KMS-11 (cell line): ENCODE measurements around the gene PIP4P1.

Experiments used
- H2AFZ ChIP-seq: fragments of 200-600 bp; sonication (generic); 2 replicates; pipeline ENCODE4 v1.6.1; 2016; ENCODE audit warnings: antibody characterized with exemption, mixed run types, low read depth
- H3K27ac ChIP-seq: fragments of 200-600 bp; sonication (generic); 2 replicates; pipeline ENCODE4 v1.6.1; 2016; ENCODE audit warnings: mild to moderate bottlenecking, mixed run types
- H3K27me3 ChIP-seq: fragments of 200-600 bp; sonication (generic); 2 replicates; pipeline ENCODE4 v1.6.1; 2017; ENCODE audit warnings: mild to moderate bottlenecking, low read depth, mixed run types, moderate library complexity; ENCODE audit not compliant: insufficient read depth
- H3K36me3 ChIP-seq: fragments of 200-600 bp; sonication (generic); 2 replicates; pipeline ENCODE4 v1.6.1; 2017; ENCODE audit warnings: mild to moderate bottlenecking, mixed run types; ENCODE audit not compliant: insufficient read depth
- H3K4me1 ChIP-seq: fragments of 200-600 bp; sonication (generic); 2 replicates; pipeline ENCODE4 v1.6.1; 2016; ENCODE audit warnings: mild to moderate bottlenecking, low read depth, mixed run types; ENCODE audit not compliant: poor library complexity, severe bottlenecking
- H3K4me2 ChIP-seq: fragments of 200-600 bp; sonication (generic); 2 replicates; pipeline ENCODE4 v1.7.0; 2016; ENCODE audit warnings: mild to moderate bottlenecking, mixed run types
- H3K4me3 ChIP-seq: fragments of 200-600 bp; sonication (generic); IDR thresholded peaks from 2 replicates; pipeline ENCODE4 v1.6.1; 2017; ENCODE audit warnings: low read depth, low read length, mixed read lengths; ENCODE audit not compliant: insufficient read depth
- H3K79me2 ChIP-seq: fragments of 200-600 bp; sonication (generic); 2 replicates; pipeline ENCODE4 v1.6.1; 2016; ENCODE audit warnings: low read depth, mixed run types; ENCODE audit not compliant: insufficient read depth
- H3K9ac ChIP-seq: fragments of 200-600 bp; sonication (generic); 2 replicates; pipeline ENCODE4 v1.6.1; 2016; ENCODE audit warnings: mild to moderate bottlenecking, mixed run types
- H4K20me1 ChIP-seq: fragments of 200-600 bp; sonication (generic); 2 replicates; pipeline ENCODE4 v1.6.1; 2016; ENCODE audit warnings: mild to moderate bottlenecking, mixed run types; ENCODE audit not compliant: insufficient read depth
- TF ChIP-seq, protein P1 (sequence below): fragments of 200-600 bp; sonication (generic); conservative IDR thresholded peaks from 2 replicates; pipeline ENCODE4 v1.6.1; 2017; ENCODE audit warnings: low read depth, mild to moderate bottlenecking, antibody characterized with exemption, low read length, moderate library complexity, mixed read lengths

The PIP4P1 gene

DNA sequence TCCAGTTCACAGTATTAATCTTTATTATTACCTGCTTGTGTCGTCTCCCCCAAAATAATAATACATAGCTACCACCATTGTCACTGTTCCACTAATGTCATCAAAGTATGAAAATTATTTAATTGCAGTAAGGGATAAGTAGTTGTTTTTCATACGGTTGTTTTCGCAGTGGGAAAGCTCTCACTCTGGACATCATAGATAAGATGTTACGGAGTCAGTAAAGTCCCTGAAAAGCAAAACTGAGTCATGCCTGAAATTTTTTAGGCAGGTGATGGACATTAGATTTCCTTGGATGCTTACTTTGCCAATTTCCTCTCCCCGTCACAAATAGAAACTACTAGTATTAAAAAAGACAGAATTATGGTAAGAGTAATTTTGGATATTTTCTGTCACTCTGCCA lies 21.1 kb upstream of the PIP4P1 start:
- Histone ChIP-seq H3K27me3 (no peaks in the 10 kb centered on the region), H3K4me1 (peaks cover 11% of the 10 kb centered on the region), H3K36me3 (no peaks in the 10 kb centered on the region), H3K79me2 (no peaks in the 10 kb centered on the region), H2AFZ (no peak overlapping the region), H3K4me2 (no peak overlapping the region), H3K9ac (no peak overlapping the region), H4K20me1 (no peaks in the 10 kb centered on the region), H3K4me3 (no peak overlapping the region), H3K27ac (no peak overlapping the region)
- TF ChIP-seq, protein P1, sequence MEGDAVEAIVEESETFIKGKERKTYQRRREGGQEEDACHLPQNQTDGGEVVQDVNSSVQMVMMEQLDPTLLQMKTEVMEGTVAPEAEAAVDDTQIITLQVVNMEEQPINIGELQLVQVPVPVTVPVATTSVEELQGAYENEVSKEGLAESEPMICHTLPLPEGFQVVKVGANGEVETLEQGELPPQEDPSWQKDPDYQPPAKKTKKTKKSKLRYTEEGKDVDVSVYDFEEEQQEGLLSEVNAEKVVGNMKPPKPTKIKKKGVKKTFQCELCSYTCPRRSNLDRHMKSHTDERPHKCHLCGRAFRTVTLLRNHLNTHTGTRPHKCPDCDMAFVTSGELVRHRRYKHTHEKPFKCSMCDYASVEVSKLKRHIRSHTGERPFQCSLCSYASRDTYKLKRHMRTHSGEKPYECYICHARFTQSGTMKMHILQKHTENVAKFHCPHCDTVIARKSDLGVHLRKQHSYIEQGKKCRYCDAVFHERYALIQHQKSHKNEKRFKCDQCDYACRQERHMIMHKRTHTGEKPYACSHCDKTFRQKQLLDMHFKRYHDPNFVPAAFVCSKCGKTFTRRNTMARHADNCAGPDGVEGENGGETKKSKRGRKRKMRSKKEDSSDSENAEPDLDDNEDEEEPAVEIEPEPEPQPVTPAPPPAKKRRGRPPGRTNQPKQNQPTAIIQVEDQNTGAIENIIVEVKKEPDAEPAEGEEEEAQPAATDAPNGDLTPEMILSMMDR, result no peak

DNA sequence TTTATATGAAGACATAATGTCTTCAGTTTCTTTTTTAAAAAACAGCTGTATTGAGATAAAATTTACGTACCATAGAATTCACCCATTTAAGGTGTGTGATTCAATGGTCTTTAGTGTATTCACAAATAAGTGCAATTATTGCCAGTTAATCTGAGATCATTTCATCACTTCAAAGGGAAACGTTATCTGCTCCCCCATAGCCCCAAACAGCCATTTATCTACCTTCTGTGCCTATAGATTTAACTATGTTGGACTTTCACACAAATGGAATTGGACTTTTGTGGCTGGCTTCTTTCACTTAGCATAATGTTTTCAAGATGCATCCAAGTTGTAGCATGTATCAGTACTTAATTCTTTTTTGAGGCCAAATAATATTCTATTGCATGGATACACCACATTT lies 17.7 kb upstream of the PIP4P1 start:
- TF ChIP-seq, protein P1, result no peak
- H3K4me3 ChIP-seq, result no peak overlapping the region
- H3K4me2 ChIP-seq, result no peak overlapping the region
- peaks cover 5% of the 10 kb centered on the region; the same call in 1 of the 2 replicates for H3K36me3 ChIP-seq
- H4K20me1 ChIP-seq, result no peaks in the 10 kb centered on the region
- 0 out of 2 replicates have a peak, but pooled peaks cover 3% of the 10 kb centered on the region for H3K79me2 ChIP-seq
- H3K9ac ChIP-seq, result no peak overlapping the region
- peaks cover 31% of the 10 kb centered on the region for H3K4me1 ChIP-seq
- no peaks in the 10 kb centered on the region for H3K27me3 ChIP-seq
- no peak overlapping the region for H2AFZ ChIP-seq
- no peak overlapping the region for H3K27ac ChIP-seq

DNA sequence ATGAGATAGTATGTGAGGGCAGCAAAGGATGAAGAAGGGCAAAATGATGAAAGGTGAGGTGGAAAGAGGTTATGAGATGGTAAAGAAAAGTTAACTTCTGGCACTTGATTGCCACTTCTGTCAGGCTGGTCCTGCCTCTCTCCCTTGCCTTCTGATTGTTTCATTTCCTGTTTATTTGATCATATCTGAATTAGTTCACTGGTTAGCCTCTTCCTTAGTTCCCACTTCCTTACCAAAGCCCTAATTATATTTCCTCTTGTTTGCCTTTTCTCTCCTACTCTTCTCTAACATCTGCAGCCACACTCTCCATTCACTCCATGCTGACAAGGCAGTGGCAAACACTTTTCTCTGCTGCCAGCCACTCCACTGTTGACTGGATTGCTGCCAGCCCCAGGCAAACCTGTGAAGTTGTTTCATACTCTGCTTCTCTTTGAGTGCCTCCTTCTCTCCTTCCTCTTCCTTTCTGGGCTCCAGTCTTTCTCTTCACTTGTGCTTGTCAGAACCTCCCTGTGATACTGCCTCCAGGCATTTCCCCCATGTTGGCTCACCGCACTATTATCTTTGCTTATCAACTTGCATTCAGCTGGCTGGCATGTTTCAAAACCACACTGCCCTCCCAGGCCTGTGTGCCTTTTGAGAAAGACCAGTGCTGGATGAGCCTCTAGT lies 16.1 kb upstream of the PIP4P1 start:
- Histone ChIP-seq H4K20me1 (no peaks in the 10 kb centered on the region), H3K79me2 (peaks cover 13% of the 10 kb centered on the region), H3K4me1 (peaks cover 36% of the 10 kb centered on the region), H3K27ac (peak overlapping the region; percentile 30; the same call in 1 of the 2 replicates), H3K9ac (no peak overlapping the region), H3K4me2 (peak overlapping the region; percentile 21; the same call in 1 of the 2 replicates), H3K27me3 (no peaks in the 10 kb centered on the region), H2AFZ (no peak overlapping the region), H3K4me3 (no peak overlapping the region), H3K36me3 (peaks cover 5% of the 10 kb centered on the region; the same call in 1 of the 2 replicates)
- TF ChIP-seq, protein P1, result no peak

DNA sequence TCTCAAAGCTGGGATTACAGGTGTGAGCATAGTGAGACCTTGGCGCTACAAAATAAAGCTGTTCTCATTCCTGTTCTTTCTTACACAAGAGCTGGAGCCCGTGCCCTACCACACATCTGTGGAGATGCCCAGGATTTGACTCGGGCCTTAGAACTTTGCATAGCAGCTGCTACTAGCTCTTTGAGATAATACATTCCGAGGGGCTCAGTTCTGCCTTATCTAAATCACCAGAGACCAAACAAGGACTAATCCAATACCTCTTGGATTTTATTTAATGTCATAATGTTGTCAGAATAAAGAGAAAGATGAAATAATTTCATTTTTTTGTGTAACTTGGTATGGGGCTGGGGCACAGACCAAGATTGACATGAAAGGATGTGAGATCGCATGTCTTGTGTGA lies 15.5 kb upstream of the PIP4P1 start:
- Histone ChIP-seq H3K4me3 (no peak overlapping the region), H3K27ac (peak overlapping the region; percentile 30; the same call in 1 of the 2 replicates), H3K9ac (no peak overlapping the region), H3K4me2 (peak overlapping the region; percentile 21; the same call in 1 of the 2 replicates), H4K20me1 (no peaks in the 10 kb centered on the region), H3K27me3 (no peaks in the 10 kb centered on the region), H3K36me3 (peaks cover 5% of the 10 kb centered on the region; the same call in 1 of the 2 replicates), H3K4me1 (peaks cover 42% of the 10 kb centered on the region), H2AFZ (no peak overlapping the region), H3K79me2 (peaks cover 18% of the 10 kb centered on the region)
- TF ChIP-seq, protein P1, result no peak
